Peyer's patch (tissue), 4 donors: ENCODE results near the gene CHD9. TPM values are rescaled to one million over a fixed set of nuclear protein-coding genes. Genes with fewer than 3 reads are reported as not detected.
A peak's percentile ranks its signal among the peaks of the same experiment; 100 is the strongest.

ENCODE experiments used
- DNase-seq, 3 donors: peaks; one replicate each; pipeline ENCODE4 v3.0.0-alpha.2; 2017 to 2019
- H3K27ac ChIP-seq, 4 donors: fragments of 200-600 bp; sonication (generic); one replicate each; pipeline ENCODE4 v1.5.1; 2016 to 2019
- H3K27me3 ChIP-seq, 2 donors: fragments of 200-600 bp; sonication (generic); one replicate each; pipeline ENCODE4 v1.5.1; 2019
- H3K36me3 ChIP-seq, 3 donors: fragments of 200-600 bp; sonication (generic); one replicate each; pipeline ENCODE4 v1.5.1; 2016 to 2019
- H3K4me1 ChIP-seq, 4 donors: fragments of 200-600 bp; sonication (generic); one replicate each; pipeline ENCODE4 v1.5.1; 2016 to 2019
- H3K4me3 ChIP-seq, 4 donors: fragments of 200-600 bp; sonication (generic); 1 replicate in 3 of 4; 2 replicates in 1 of 4; pipeline ENCODE4 v1.5.1; 2016 to 2019; ENCODE audit warnings: mild to moderate bottlenecking in 1 of 4
- H3K9me3 ChIP-seq, 4 donors: fragments of 200-600 bp; sonication (generic); one replicate each; pipeline ENCODE4 v1.5.1; 2016 to 2019; ENCODE audit warnings: mild to moderate bottlenecking in 1 of 4
- POLR2A ChIP-seq, 2 donors: fragments of 450-650 bp; IDR thresholded peaks; one replicate each; pipeline ENCODE4 v1.5.1; 2017; ENCODE audit warnings: antibody characterized with exemption in 2 of 2, mild to moderate bottlenecking in 2 of 2, moderate library complexity in 2 of 2
- total RNA-seq, 4 donors: library from RNA; depleted of rRNA; stranded (reverse); fragments of >200 nt; gene quantifications; one replicate each; pipeline ENCODE4 v1.1.0, GENCODE V29; 2016
- TF ChIP-seq, protein P1 (sequence below), 6 experiments: fragments of 450-650 bp in 4 of 6; fragments of 200-600 bp in 2 of 6; sonication (generic) in 1 of 6; IDR thresholded peaks; one replicate each; pipeline ENCODE4 v1.5.1; 2017 to 2019; ENCODE audit warnings: antibody characterized with exemption in 6 of 6, mild to moderate bottlenecking in 3 of 6, moderate library complexity in 1 of 6

CHD9 gene
- total RNA-seq, 4 donors from 2014 or later: 48.4 to 187 (median 79.3) TPM

DNA sequence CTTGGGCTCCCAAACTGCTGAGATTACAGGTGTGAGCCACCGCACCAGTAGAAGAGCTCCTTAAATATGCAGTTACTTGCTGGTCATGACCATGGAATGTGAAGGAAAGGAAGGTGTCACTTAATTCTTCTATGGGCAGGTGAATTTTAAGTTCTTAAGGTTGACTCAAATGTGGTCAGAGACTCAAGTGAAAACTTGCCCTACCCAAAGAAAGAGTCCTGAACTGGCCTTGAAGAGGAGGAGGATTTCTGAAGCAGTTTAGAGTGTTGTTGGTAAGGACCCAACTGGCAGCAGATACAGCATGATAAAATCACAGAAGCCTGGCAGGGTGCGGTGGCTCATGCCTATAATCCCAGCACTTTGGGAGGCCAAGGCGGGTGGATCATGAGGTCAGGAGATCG, 29.4 kb downstream of the CHD9 start:
- H3K36me3 ChIP-seq: no peaks in the 10 kb centered on the region
- H3K4me3 ChIP-seq: no peak overlapping the region
- H3K27me3 ChIP-seq: no peaks in the 10 kb centered on the region
- peaks cover 0 to 21% (median 0%) of the 10 kb centered on the region in 4 donors for H3K4me1 ChIP-seq
- H3K9me3 ChIP-seq: no peaks in the 10 kb centered on the region
- H3K27ac ChIP-seq: no peak overlapping the region
- no peak for DNase-seq
- TF ChIP-seq POLR2A (IDR thresholded peaks at IDR 0.05): no peak
- TF ChIP-seq, protein P1, sequence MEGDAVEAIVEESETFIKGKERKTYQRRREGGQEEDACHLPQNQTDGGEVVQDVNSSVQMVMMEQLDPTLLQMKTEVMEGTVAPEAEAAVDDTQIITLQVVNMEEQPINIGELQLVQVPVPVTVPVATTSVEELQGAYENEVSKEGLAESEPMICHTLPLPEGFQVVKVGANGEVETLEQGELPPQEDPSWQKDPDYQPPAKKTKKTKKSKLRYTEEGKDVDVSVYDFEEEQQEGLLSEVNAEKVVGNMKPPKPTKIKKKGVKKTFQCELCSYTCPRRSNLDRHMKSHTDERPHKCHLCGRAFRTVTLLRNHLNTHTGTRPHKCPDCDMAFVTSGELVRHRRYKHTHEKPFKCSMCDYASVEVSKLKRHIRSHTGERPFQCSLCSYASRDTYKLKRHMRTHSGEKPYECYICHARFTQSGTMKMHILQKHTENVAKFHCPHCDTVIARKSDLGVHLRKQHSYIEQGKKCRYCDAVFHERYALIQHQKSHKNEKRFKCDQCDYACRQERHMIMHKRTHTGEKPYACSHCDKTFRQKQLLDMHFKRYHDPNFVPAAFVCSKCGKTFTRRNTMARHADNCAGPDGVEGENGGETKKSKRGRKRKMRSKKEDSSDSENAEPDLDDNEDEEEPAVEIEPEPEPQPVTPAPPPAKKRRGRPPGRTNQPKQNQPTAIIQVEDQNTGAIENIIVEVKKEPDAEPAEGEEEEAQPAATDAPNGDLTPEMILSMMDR (IDR thresholded peaks at IDR 0.05): no peak

DNA sequence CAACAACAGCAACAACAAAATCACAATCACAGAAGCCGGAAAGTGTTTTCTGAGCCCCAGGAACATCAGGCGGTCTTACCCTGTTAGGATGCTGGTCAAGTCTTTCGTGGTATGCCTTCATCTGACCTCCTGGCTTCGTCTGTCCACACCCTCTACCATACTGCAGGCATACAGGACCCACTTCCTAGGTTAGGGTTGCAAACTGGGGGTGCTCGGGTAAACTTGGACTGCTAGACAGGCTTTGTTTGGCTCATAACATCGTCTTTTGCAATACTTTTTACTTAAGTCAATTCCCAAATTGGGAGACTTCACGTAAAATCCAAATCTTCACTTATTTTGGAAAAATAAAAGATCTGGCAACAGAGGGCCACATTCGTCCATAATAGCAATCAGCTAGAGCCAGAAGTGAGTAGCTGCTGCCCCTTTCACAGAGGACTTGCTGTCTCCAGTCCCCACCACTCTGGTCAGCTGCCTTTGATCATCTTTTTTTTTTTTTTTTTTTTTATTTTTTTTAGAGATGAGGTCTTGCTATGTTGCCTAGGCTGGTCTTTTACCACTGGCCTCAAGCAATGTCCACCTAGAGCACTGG, 30.0 kb downstream of the CHD9 start:
- H3K4me1 ChIP-seq: peaks cover 0 to 25% (median under 1%) of the 10 kb centered on the region in 4 donors

DNA sequence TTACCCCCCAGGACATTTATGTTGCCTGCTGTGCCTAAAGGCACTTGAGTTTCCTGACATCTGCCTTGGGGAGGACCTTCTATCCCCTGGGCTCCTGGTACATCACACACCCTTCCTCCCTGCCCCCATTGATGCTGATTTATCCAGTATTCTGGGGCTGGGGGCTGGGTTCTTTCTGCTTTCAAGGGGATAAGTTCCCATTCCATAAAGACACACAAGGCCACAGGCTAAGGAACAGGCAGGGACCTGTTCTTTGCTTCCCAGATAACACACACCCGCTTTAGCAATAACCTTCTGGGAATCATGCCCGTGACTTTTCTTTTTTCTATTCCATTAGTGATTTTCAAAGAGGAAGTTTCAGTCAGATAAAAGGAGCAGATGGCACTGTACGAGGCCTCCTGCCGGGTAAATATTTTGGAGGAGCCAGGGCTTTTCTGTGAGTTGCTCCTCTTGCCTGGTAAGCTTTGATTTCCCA, 30.6 kb downstream of the CHD9 start:
- Histone ChIP-seq H3K4me1 (peaks cover 0 to 28% (median 4%) of the 10 kb centered on the region in 4 donors), H3K9me3 (no peaks in the 10 kb centered on the region), H3K4me3 (no peak overlapping the region), H3K36me3 (no peaks in the 10 kb centered on the region), H3K27ac (peak overlapping the region in 3 of 4 donors; percentile 26 to 58 (median 35)), H3K27me3 (no peaks in the 10 kb centered on the region)
- TF ChIP-seq POLR2A (IDR thresholded peaks at IDR 0.05): no peak
- TF ChIP-seq, protein P1 (IDR thresholded peaks at IDR 0.05): no peak
- DNase-seq: no peak

More for the DNA sequence above, 30.0 kb downstream of the CHD9 start:
- Histone ChIP-seq H3K9me3 (no peaks in the 10 kb centered on the region), H3K36me3 (no peaks in the 10 kb centered on the region), H3K4me3 (no peak overlapping the region), H3K27me3 (no peaks in the 10 kb centered on the region), H3K27ac (peak overlapping the region in 3 of 4 donors; percentile 26 to 58 (median 35))
- DNase-seq: no peak
- TF ChIP-seq, protein P1 (IDR thresholded peaks at IDR 0.05): no peak

DNA sequence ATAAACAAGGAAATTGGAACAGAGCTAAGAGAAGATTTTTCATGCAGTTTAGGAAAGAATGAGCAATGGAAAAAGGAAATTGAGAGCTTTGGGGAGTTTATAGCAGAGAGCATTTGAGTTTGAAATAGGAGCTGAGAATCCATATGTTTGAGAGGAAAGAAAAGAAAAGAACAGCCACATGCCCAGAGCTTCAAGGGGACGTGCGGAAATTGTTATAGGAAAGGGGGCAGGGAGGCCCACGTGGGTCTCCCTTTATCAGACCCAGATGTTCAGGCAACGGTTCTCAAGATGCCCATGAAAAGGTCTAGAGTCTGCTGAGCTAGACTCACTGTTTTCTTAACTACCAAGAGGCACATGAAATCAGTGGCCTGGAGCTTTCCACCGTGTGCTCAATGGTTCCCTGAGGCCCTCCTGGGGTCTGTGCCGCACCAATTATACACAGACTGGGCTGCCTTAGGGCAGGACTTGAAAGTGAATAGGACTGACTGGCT, 31.2 kb downstream of the CHD9 start:
- Histone ChIP-seq H3K27me3 (no peaks in the 10 kb centered on the region), H3K27ac (peak overlapping the region in 2 of 4 donors; percentile 12 to 35), H3K9me3 (no peaks in the 10 kb centered on the region), H3K36me3 (no peaks in the 10 kb centered on the region), H3K4me3 (no peak overlapping the region), H3K4me1 (peaks cover 0 to 28% (median 7%) of the 10 kb centered on the region in 4 donors)
- DNase-seq: no peak
- TF ChIP-seq, protein P1 (IDR thresholded peaks at IDR 0.05): no peak
- TF ChIP-seq POLR2A (IDR thresholded peaks at IDR 0.05): no peak

DNA sequence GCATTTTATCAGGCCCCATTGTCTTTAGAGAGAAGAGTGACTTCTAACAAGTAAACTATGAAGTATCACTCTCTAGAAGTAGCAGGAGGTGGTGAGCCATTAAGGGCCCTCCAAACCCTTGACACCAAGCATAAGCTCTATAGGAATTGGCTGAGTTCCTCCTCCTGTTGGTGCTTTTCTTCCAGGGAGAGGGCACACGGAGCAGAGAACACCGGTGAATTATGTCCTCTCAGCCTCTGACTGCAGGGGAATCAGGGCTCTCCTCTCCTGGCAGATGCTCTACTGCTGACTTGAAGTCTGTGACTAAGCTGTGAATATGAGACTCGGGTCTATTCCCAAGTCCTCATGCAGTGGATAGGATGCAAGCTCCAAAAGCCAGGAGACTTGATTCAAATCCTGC, 32.3 kb downstream of the CHD9 start:
- Histone ChIP-seq H3K4me1 (peaks cover 0 to 38% (median 16%) of the 10 kb centered on the region in 4 donors), H3K27ac (no peak overlapping the region), H3K27me3 (no peaks in the 10 kb centered on the region), H3K36me3 (no peaks in the 10 kb centered on the region), H3K4me3 (no peak overlapping the region), H3K9me3 (no peaks in the 10 kb centered on the region)
- DNase-seq: no peak
- no peak for TF ChIP-seq POLR2A (IDR thresholded peaks at IDR 0.05)
- TF ChIP-seq, protein P1 (IDR thresholded peaks at IDR 0.05): no peak
